Effector memory CD8-positive, alpha-beta T cell (primary cell): ENCODE measurements around the gene KRTAP12-2.
"Not testable (repeated sequence)": the region's sequence is repeated elsewhere in the genome, so short reads cannot be mapped to it uniquely, and the experiment has no call there.

Experiments
- ATAC-seq: fragments of 150-1000 bp; cut with Tn5 transposase; replicated peaks from 2 replicates; pipeline ENCODE4 v1.10.0; 2021; ENCODE audit warnings: mild to moderate bottlenecking, moderate library complexity
- DNase-seq, 3 experiments: peaks; one replicate each; pipeline ENCODE4 v3.0.0; 2021
- H3K27ac Mint-ChIP-seq, 2 donors: one replicate each; pipeline ENCODE4 v1.8.0; 2022; ENCODE audit warnings: mild to moderate bottlenecking in 2 of 2, mixed read lengths in 2 of 2, moderate library complexity in 2 of 2
- H3K27me3 Mint-ChIP-seq, 2 donors: one replicate each; pipeline ENCODE4 v1.8.0; 2022; ENCODE audit warnings: mixed read lengths in 2 of 2
- H3K36me3 Mint-ChIP-seq: one replicate; pipeline ENCODE4 v1.8.0; 2022; ENCODE audit warnings: mild to moderate bottlenecking, moderate library complexity, mixed read lengths; ENCODE audit not compliant: insufficient read depth
- H3K4me1 Mint-ChIP-seq, 2 donors: one replicate each; pipeline ENCODE4 v1.8.0; 2022; ENCODE audit warnings: low read depth in 2 of 2, mixed read lengths in 2 of 2
- H3K4me3 Mint-ChIP-seq, 2 donors: one replicate each; pipeline ENCODE4 v1.8.0; 2022; ENCODE audit warnings: mild to moderate bottlenecking in 2 of 2, mixed read lengths in 2 of 2, moderate library complexity in 2 of 2
- H3K9me3 Mint-ChIP-seq, 2 donors: one replicate each; pipeline ENCODE4 v1.8.0; 2022; ENCODE audit warnings: mixed read lengths in 2 of 2

Gene KRTAP12-2

DNA sequence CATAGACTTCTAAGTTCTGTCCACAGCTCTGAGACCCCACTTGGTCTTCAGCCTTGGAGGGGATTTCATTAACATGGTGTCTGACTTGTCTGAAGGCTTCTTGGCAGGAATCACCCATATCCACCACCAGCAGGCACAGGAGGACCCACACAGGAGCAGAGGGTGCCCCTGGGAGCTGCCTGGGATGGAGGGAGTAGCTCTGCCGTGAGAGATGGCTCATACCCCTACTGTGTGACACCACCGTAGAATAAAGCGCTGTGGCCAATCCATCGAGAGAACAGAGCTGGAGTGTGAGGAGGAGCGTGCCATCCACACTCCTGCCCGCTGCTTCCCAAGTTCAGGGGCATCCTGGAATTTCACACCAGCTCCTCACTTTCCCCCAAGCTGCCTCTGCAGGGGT lies 18.3 kb upstream of the KRTAP12-2 start:
- Mint-ChIP-seq H3K27me3 (peaks cover 22 to 58% of the 10 kb centered on the region in 2 donors), H3K4me1 (peaks cover 9 to 13% of the 10 kb centered on the region in 2 donors), H3K27ac (peak overlapping the region in 1 of 2 donors; percentile 15)
- ATAC-seq, H3K4me3 Mint-ChIP-seq, H3K9me3 Mint-ChIP-seq, DNase-seq, H3K36me3 Mint-ChIP-seq: not testable (repeated sequence)

DNA sequence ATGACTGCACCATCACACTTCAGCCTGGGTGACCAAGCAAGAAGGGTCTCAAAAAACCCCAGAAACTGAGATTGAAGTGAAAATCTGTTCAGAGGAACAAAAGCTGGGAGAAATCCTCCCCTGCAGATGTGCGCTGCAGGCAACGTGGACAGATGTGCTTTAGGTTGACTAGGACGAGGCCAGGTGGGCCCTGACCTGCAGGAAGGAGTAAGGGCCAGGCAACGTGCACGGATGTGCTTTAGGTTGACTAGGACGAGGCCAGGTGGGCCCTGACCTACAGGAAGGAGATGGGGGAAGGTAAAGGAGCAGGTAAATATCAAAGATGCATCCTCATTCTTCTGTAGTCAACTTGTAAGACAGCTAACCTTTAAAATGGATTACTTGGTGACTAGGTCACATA lies 17.8 kb upstream of the KRTAP12-2 start:
- DNase-seq (no peak), ATAC-seq (no peak)
- H3K9me3 Mint-ChIP-seq = no peaks in the 10 kb centered on the region
- peaks cover 9 to 13% of the 10 kb centered on the region in 2 donors for H3K4me1 Mint-ChIP-seq
- peak overlapping the region in 1 of 2 donors; percentile 15 for H3K27ac Mint-ChIP-seq
- no peak overlapping the region for H3K4me3 Mint-ChIP-seq
- no peaks in the 10 kb centered on the region for H3K36me3 Mint-ChIP-seq
- peaks cover 22 to 64% of the 10 kb centered on the region in 2 donors for H3K27me3 Mint-ChIP-seq

DNA sequence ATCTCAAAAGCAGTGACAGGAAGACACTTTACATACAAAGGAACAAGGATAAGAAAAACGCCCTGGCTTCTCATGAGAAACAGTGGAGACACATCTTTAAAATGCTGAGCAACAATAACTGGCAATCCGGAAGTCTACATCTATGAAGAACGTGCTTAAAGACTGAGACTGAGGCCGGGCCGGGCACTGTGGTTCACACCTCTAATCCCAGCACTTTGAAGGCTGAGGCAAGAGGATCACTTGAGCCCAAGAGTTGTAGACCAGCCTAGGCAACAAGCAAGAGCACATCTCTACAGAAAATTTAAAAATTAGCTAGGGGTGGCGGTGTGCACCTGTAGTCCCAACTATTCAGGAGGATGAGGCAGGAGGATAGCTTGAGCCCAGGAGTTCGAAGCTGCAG lies 17.4 kb upstream of the KRTAP12-2 start:
- Mint-ChIP-seq H3K27ac (peak overlapping the region in 1 of 2 donors; percentile 15), H3K9me3 (no peaks in the 10 kb centered on the region), H3K36me3 (no peaks in the 10 kb centered on the region)

DNA sequence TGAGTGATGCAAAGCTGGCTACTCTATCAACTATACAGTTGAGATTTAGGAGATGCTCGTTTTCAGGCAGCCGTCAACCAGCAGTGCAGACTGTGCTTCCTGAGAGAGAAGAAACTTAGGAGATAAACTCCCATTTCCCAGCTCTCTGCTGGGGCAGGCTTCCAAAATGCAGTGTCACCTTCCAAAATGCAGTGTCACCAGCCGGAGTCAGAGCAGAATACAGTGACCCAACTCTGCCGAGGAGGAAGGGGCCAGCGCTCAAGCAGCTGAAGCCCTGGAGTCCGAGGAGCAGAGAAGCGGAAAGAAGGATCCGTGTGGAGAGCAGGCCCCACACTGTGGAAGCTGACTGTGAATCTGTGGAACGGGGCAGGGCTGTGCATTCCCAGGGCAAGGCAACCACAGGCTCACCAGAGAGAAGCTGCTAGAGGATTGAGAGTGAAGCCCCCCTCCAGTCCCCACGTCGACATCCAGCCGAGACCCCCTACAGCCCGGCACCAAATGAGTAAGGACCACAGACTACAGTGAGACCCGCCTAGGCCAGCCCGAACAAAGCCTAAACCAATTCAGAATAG lies 15.9 kb upstream of the KRTAP12-2 start:
- H3K4me3 Mint-ChIP-seq = no peak overlapping the region
- H3K36me3 Mint-ChIP-seq = no peaks in the 10 kb centered on the region
- peaks cover 22 to 56% of the 10 kb centered on the region in 2 donors for H3K27me3 Mint-ChIP-seq
- ATAC-seq (no peak), DNase-seq (no peak)
- H3K9me3 Mint-ChIP-seq = no peaks in the 10 kb centered on the region
- peaks cover 9 to 13% of the 10 kb centered on the region in 2 donors for H3K4me1 Mint-ChIP-seq
- no peak overlapping the region for H3K27ac Mint-ChIP-seq

More for the DNA sequence above, 17.4 kb upstream of the KRTAP12-2 start:
- ATAC-seq = no peak
- Mint-ChIP-seq H3K4me1 (peaks cover 9 to 13% of the 10 kb centered on the region in 2 donors), H3K4me3 (no peak overlapping the region), H3K27me3 (peaks cover 22 to 64% of the 10 kb centered on the region in 2 donors)
- DNase-seq = no peak

DNA sequence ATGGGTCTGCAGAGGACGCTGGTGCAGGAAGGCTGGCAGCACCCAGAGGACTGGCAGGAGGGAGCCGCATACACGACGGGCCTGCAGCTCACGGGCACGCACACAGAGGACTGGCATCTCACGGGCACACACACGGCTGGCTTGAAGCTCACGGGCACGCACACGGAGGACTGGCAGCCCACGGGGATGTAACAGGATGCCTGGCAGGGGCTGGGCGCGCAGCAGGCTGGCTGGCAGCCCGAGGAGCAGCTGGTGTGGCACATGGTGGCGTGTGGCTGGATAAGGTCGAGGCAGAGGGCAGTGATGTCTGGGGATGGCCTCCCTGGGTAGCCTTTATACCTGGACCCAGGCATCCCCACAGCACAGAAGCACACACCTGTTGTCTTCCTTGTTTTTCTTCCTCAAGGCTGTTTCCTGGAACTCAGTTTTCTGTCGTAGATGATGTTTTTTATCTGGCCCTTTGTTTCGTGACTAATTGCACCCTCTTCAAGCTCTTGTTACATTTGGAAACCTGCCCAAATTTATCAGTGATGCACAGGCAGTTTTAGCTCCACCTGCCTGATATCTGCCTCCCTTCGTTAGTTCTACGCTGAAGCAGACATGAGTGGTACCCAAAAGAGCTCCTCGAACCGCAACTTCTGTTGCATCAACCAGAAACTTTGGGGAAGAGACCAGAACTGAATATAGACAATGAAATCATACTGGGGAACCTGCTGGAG lies 15.3 kb upstream of the KRTAP12-2 start, which contains the start of gene KRTAP12-1:
Gene KRTAP12-1, minus strand, starts transcription at position 303 of the 719 bp plus-strand sequence. Its CDS starts 40 bp downstream, at position 263.
- Mint-ChIP-seq H3K4me1 (peaks cover 9 to 13% of the 10 kb centered on the region in 2 donors), H3K36me3 (no peaks in the 10 kb centered on the region), H3K27me3 (peaks cover 20 to 49% of the 10 kb centered on the region in 2 donors), H3K27ac (no peak within 1 kb of the TSS), H3K4me3 (no peak within 1 kb of the TSS), H3K9me3 (no peaks in the 10 kb centered on the region)
- no peak for DNase-seq
- no peak for ATAC-seq

DNA sequence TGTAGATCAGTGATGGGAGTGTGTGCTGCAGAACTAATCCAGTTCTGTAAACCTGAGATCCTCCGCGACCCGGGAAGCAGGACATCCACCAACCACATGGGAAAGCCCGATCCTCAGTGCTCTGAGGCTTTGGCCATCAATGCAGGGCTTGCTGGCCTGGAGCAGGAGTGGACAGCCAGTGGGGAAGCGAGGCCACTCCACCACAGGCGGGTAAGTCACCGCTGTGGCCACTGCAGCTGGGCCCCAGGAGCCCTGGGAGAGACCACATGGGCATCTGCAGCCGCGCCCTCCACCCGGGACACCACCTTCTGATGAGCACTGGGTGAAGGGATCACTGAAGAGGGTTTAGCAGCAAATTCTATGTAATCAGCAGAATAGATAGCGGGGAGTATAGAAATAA lies 14.4 kb upstream of the KRTAP12-2 start:
- Mint-ChIP-seq H3K36me3 (no peaks in the 10 kb centered on the region), H3K4me3 (no peak overlapping the region), H3K9me3 (no peaks in the 10 kb centered on the region), H3K27ac (no peak overlapping the region), H3K4me1 (peaks cover 4 to 6% of the 10 kb centered on the region in 2 donors), H3K27me3 (peaks cover 12 to 41% of the 10 kb centered on the region in 2 donors)
- DNase-seq (no peak), ATAC-seq (no peak)

DNA sequence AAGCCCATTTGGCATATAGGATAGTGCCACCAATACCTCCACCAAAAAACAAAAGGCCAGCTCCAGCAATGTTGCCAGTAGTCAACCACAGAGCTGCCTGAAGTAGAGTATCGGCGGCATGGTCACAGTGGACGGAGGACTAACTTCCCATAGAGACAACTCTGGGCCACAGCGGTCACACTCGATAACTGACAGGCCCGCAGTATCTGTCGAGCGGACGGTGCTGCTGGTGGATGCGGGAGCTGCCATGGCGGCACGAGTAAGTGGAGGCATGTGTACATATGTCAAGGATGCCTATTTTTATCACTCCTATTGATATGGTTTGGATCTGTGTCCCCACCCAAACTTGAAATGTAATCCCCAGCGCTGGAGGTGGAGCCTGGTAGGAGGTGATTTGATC lies 11.2 kb upstream of the KRTAP12-2 start:
- Mint-ChIP-seq H3K27me3 (peaks cover 5 to 30% of the 10 kb centered on the region in 2 donors), H3K4me3 (no peak overlapping the region), H3K27ac (no peak overlapping the region), H3K4me1 (no peaks in the 10 kb centered on the region), H3K9me3 (peaks cover 0 to 4% of the 10 kb centered on the region in 2 donors), H3K36me3 (peaks cover 4% of the 10 kb centered on the region)
- ATAC-seq (no peak), DNase-seq (no peak)

DNA sequence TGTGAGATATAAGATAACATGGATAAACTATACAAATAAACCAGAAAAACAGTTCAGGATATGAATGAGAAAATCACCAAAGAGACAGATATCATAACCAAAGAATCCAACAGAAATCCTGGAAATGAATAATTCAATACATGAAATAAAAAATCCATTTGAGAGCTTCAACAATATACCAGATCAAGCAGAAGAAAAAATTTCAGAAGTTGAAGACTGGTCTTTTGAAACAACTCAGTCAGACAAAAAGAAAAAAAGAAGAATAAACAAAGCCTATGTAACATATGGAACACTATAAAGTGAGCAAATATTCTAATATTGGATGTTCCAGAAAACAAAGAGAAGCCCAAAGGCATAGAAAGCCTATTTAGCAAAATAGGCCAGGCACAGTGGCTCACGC lies 5.2 kb upstream of the KRTAP12-2 start:
- Mint-ChIP-seq H3K9me3 (peaks cover 0 to 6% of the 10 kb centered on the region in 2 donors), H3K27ac (no peak overlapping the region), H3K27me3 (peaks cover 0 to 8% of the 10 kb centered on the region in 2 donors), H3K36me3 (peaks cover 4% of the 10 kb centered on the region), H3K4me3 (no peak overlapping the region), H3K4me1 (peaks cover 0 to 11% of the 10 kb centered on the region in 2 donors)
- ATAC-seq (no peak), DNase-seq (no peak)

DNA sequence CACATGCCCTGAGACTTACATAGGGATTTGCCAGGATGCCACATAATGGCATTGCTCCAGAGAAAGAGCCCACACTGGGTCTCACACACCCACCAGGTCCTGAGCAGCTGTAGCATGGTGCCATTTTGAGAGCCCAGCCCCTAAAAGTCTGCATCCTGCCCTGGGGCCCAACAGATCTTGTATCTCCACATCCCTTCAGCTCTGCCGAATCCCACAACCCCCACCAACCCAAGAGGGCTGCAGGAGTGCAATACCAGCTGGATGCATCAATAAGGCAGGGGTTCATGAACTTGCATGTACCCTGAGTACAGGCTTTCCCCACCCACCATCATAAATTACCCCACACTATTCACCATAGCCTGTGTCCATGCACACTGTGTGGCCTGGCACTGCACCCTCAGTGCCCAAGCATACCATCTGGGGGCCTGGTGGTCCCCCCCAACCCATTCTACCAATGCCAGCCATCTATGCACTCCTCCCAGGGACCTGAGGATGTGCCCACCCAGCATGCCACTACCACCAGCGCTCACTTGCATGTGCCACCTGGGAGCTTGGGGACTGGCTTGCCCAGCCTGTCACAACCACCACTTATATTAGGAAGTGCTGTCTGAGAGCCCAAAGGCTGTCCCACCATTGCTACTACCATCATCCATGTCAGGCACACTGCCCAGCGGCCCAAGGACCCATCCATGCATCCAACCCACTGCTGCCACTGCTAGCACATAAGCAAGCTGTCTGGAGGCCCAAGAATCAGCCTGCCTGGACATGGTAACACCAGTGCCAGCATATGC lies 4.1 kb upstream of the KRTAP12-2 start:
- H3K27me3 Mint-ChIP-seq = peaks cover 0 to 16% of the 10 kb centered on the region in 2 donors
- H3K4me3 Mint-ChIP-seq = no peak overlapping the region
- no peak overlapping the region for H3K27ac Mint-ChIP-seq
- ATAC-seq (no peak), DNase-seq (no peak)
- peaks cover 2 to 16% of the 10 kb centered on the region in 2 donors for H3K4me1 Mint-ChIP-seq
- H3K36me3 Mint-ChIP-seq = peaks cover 4% of the 10 kb centered on the region
- H3K9me3 Mint-ChIP-seq = peaks cover 0 to 6% of the 10 kb centered on the region in 2 donors

DNA sequence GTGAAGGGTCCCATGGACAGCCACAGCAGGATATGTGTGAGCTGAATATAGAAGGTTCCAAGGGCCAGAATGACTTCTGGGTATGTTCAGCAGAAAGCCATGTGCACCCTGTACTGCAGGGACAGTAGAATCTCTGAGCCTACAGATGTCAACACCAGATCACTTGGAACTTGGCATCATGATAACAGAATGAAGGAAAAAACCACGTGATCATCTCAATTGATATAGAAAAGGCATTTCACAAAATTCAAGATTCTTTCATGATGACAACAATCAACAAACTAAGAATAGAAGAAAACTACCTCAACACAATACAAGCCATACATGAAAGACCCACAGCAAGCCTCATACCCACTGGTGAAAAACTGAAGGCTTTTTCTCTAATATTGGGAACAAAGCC lies 885 bp upstream of the KRTAP12-2 start:
- no peak for DNase-seq
- no peak for ATAC-seq
- Mint-ChIP-seq H3K27ac (no peak overlapping the region), H3K9me3 (no peaks in the 10 kb centered on the region), H3K27me3 (peaks cover 0 to 19% of the 10 kb centered on the region in 2 donors), H3K4me1 (peaks cover 3 to 16% of the 10 kb centered on the region in 2 donors), H3K36me3 (no peaks in the 10 kb centered on the region), H3K4me3 (no peak overlapping the region)

DNA sequence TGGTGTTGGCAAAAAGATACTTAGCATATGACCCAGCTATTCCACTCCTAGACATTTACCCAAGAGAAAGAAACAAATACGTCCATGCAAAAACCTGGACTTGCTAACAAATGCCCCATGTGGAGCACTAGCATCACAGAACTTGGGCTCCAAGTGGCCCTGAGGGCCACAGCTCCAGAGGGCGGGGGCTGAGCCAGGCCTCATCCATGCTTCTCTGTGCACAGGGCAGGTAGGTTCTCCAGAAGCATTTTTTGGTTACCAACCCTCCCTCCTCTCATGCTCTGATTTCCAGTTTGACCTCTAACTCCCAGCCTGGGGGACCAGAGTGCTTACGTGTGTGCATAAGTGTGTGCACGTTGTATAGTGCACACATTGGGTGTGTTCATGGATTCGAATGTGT lies 2.0 kb downstream of the KRTAP12-2 start:
- H3K4me1 Mint-ChIP-seq = peaks cover 9 to 18% of the 10 kb centered on the region in 2 donors
- H3K27ac Mint-ChIP-seq = no peak overlapping the region
- no peaks in the 10 kb centered on the region for H3K36me3 Mint-ChIP-seq
- no peak overlapping the region for H3K4me3 Mint-ChIP-seq
- peaks cover 0 to 3% of the 10 kb centered on the region in 2 donors for H3K9me3 Mint-ChIP-seq
- DNase-seq (no peak), ATAC-seq (no peak)
- H3K27me3 Mint-ChIP-seq = peaks cover 0 to 19% of the 10 kb centered on the region in 2 donors

DNA sequence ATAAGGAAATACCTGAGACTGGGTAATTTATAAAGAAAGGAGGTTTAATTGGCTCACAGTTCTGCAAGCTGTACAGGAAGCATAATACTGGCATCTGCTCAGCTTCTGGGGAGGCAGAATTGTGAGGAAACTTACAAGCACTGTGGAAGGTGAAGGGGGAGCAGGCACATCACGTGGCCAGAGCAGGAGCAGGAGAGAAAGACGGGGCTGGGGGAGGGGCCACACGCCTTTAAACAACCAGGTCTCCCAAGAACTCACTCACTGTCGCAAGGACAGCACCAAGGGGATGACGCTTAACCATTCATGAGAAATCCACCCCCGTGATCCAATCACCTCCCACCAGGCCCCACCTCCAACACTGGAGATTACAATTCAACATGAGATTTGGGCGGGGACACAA lies 5.2 kb downstream of the KRTAP12-2 start:
- H3K27me3 Mint-ChIP-seq = peaks cover 0 to 10% of the 10 kb centered on the region in 2 donors
- not testable (repeated sequence) for H3K4me3 Mint-ChIP-seq, H3K9me3 Mint-ChIP-seq, ATAC-seq, H3K27ac Mint-ChIP-seq, DNase-seq
- H3K4me1 Mint-ChIP-seq = peaks cover 40% of the 10 kb centered on the region in 2 donors
- H3K36me3 Mint-ChIP-seq = peaks cover 18% of the 10 kb centered on the region

DNA sequence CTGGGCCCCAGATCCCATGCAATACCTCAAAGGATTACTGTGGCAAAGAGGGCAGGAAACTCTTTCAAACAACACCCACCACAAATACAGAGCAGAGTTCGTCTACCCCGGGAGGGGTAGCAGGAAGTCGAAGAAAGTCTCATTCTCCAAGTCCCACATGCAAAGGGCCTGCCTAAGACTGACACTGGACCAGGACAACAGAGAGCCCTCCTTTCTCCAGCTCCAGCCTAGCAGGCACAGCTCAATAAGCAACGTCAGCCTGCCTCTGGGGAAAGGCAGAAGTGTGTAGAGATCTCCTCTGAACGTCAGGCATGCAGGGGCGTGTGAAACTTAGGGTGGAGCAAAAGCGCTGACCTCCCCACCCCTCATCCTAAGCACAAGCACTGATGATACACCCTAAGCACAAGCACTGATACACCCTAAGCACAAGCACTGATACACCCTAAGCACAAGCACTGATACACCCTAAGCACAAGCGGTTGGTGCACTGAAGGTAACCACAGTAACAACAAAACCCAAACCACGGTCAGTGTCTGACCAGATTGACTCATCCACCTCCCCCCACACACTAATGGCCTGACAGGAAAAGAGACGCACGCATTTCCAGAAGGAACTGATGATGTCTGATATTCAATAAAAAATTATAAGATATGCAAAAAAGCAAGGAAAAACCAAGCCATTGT lies 7.7 kb downstream of the KRTAP12-2 start:
- peak overlapping the region; percentile 95 to 96 for H3K27ac Mint-ChIP-seq

More for the DNA sequence above, 7.7 kb downstream of the KRTAP12-2 start:
- ATAC-seq = peak; percentile 3
- Mint-ChIP-seq H3K36me3 (peaks cover 25% of the 10 kb centered on the region), H3K9me3 (peaks cover 6 to 8% of the 10 kb centered on the region in 2 donors), H3K4me1 (peaks cover 51 to 53% of the 10 kb centered on the region in 2 donors), H3K4me3 (peak overlapping the region; percentile 70 to 74), H3K27me3 (no peaks in the 10 kb centered on the region)
- peak in 2 of 3 experiments; percentile 16 to 22 for DNase-seq
